HPDE6-E6E7 (cell line): ENCODE data around the gene MAP3K8.

ENCODE experiments used
- DNase-seq: peaks from one replicate; pipeline ENCODE4 v3.0.0; 2011; ENCODE audit warnings: missing footprints; ENCODE audit errors: extremely low spot score

MAP3K8 gene

DNA sequence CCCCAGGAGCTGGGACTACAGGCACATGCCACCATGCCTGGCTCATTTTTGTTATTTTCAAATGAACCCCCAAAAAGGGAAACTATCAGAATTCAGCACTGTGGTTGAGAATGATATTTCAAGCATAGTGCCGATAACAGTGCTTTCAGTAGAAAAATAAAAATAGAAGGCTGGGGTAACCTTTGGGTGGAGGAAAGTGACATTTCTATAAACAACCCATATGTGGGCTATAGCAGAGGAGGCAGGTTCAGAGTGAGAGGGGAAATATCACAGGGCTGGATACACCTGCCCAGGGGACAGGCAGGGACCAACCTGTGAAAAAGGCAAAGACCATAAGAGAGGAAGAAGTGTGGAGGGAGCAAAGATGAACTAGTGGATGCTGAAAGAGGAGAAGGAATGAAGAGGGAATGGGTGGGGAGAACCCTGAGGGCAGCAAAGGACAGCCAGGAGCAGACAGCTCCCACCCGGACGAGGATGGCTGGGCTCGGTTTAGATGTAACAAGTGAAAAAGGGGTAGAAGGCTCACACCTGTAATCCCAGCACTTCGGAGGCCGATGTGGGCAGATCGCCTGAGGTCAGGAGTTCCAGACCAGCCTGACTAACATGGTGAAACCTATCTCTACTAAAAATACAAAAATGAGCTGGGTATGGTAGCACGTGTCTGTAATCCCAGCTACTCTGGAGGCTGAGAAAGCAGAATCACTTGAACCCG, 56.5 kb downstream of the MAP3K8 start:
- DNase-seq = no peak

DNA sequence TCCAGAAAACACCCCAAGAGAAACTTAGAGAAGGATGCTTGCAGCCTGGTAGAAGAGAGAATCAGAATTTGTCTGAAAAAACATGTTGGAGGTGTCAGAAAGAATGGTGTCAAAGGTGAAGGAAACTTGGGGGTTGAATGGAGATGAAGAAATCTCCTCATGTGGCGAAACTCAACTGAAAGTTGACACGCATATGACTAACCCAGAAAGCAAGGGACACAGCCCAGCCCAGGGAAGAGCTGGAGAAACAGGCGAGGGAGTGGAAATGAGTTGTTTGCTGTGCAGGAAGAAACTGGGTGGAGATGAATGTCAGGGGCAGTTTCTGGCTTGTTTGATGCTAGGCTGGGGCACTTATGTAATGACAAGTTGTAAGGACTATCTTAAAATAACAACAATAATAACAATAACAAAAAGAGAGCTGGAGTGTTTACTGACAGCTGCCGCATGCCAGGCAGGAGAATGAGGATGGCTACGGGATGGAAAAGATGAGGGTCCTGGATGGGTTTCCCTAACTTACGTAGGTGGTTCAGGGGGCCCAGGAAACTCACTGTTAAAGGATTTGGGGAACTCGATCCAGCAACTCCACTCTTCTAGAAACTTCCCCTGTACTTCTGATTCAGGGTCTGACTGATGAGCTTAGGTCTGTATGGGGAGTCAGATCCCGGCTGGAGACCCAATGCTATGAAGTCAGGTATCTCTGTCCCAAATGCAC, 57.4 kb downstream of the MAP3K8 start:
- DNase-seq = no peak

DNA sequence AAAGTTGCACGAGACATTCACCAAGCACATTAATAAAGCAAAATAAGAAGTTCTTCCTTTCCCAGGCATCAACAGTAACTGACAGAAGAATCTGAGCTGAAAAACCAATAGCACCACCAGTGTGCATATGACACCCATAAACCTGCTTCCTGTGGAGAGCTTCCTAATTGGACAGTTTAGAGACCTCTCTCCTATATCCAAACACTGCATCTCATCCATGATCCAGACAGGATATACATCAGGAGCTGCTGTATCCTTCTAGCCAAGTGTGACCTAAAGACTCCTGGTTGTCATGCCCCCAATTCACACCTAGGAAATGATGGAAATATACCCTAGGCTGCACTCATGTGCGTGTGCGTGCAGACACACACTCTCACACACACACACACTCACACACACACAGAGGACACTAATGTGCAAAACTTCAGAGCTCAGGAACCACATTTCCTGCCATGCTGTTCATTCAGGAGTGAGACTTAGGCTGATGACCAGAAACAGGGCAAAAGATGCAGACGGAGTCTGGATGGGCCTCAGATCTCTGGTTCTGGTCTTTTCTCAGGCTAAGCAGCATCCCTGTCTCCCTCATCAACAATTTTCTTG, 58.0 kb downstream of the MAP3K8 start:
- DNase-seq = no peak

DNA sequence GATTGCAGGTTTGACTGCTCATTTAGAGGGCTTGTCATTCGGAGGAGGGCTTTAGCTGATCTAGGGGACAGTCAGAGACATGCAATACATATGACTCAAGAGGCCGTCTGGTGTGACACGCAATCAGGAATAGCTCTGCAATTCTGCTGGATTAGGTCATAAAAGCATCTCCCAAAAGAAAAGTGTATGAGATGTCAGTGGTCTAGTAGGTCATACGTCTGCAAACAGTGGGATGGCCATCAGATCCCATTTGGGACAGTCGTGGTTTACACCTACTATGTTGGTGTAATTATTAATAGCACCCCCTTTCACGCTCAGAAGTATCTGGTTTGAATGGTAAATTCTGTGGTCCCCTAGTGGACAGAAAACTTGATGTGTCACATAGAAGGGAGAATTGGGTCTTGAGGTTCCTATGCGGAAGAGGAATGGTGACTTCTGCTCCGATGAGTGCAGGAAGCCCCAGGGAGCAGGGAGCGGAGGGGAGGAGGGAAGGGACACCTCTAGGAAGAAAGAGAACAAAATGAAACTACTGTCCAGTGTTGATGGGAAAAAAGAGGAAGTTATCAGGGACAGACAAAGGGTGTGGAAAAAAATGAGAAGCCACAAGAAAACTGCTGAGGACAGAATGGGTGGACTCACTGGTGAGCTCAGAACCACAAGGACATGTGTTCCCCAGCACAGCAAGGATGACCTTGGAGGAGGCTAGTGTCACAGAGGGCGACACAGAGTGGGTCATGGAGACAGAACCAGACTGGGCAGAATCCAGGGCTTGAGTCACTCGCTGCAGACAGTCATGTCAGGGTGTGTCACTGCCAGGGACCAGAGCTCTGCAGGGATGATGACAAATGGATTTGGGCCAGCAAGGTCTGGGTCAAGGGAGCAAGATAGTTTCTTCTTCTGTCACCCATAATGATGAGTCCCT, 59.9 kb downstream of the MAP3K8 start:
- no peak for DNase-seq

DNA sequence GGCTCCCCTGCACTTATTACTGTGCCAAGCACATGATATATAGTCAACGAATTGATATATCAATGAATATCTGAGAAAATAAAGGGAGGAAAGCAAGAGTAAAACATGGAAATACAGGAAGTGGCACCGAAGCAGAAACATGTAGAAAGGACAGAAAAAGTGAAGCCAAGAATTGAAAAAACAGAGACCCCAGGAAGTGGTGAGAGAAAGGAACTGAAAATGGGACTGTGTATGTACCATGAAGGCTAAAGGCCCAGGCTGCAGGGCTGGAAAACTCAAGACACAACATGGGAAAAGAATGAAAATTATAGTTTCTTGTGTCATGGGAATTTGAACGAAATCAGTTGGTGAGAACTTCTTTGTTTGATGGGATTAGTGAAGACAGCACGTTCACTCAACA, 60.6 kb downstream of the MAP3K8 start:
- DNase-seq = no peak

DNA sequence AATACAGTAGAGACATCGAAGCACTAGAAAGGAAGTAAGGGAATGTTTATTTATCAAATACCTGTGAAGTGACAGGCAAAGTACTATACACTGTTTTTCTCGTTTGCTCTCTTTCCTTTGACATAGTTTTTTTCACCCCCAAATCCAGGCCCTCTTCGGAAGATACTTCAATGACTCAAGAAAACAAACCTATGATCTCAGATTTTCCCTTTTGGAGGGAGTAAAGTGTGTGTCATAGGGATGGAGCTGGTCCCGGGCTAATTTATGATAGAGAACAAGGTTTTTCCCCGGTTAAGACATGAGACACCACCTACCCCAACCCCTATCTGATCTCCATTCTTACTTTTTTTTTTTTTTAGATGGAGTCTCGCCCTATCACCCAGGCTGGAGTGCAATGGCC, 61.7 kb downstream of the MAP3K8 start:
- no peak for DNase-seq

DNA sequence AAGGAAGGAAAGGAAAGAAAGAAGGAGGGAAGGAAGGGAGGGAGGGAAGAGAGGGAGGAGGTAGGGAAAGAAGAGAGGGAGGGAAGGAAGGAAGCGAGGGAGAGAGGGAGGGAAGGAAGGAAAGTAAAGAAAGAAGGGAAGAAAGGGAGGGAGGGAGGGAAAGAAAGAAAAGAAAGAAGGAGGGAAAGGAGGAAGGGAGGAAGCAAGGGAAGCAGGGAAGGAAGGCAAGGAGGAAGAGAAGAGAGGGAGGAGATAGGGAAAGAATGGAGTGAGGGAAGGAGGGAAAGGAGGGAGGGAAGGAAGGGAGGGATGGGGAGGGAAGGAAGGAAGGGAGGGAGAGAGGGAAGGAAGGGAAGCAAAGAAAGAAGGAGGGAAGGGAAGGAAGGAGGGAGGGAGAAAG, 65.8 kb downstream of the MAP3K8 start:
- DNase-seq = no peak

DNA sequence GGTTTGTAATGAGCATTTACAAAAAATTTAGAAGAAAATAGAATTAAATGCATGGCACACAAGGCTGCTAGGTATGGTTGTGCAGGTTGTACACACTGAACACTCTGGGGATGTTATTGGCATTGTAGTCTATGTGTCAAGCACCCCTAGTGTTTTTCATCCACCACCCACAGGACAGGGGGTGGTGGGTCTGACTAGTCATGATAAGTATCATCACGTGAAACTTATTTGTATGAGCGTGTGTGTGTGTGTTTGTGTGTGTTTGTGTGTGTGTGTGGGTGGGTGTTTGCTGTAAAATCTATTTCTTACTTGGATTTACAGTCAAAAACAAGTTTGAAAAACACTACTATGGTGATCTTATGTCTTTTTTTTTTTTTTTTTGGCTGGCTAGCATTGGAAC, 66.5 kb downstream of the MAP3K8 start:
- DNase-seq = no peak

DNA sequence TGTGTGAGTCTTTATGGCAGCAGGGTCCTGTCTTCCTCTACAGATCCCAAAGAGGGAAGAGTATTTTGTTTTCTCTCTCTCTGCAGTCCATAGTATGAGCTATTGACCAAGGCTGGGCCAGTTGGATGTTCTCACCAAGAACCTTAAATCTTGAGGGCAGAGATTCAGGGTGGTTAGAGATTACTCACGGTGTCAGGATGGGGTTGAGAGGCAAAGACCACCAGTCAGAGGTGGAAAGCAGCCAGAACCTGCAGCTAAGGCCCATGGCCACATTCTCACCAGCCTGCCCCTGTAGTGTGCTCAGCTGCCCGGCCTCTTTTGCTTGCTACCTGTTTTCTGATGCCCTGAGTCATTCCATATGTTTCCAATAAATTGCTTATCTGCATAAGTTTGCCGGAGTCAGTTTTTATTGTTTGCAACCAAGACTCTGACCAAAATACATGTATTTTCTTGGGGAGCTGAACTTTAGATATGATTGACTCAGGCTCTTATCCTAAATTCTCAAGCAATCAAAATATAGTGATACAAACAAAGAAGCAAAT, 67.0 kb downstream of the MAP3K8 start:
- no peak for DNase-seq

DNA sequence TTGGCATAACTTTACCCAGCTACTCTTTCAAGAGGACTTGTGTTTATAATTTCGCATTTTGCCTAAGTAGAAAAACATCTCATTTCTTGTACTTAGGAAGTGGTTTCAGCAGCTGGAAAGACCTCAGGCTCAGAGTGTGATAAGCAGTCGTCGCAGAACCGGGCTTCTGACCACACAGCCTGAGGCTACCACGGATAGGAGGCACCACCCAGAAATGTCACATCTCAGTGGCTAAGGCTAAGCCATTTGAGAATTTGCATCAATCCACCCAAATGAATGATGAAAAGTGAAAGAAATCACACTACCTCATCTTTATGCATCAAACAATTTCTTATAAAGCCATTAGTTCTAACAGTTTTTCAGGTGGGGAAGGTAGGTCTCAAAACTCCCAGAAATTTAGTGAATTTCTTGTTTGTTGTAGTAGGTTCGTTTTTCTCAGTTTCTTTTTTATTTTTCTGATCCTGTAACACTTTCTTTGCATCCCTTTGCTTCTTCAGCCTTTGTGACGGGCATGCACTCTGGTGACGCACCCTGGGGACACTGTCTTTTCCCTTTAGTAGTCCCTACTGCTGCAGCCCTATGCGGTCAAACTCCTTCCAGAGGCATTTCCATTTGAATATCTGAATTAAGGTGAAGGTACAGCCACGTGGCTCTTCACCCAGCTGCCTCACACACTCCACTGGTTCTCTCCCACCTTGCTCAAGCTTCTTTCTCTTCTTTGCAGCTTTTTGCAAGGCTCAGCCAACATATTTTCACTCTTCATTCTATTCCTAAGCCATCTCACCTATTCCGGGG, 68.5 kb downstream of the MAP3K8 start:
- DNase-seq = no peak

DNA sequence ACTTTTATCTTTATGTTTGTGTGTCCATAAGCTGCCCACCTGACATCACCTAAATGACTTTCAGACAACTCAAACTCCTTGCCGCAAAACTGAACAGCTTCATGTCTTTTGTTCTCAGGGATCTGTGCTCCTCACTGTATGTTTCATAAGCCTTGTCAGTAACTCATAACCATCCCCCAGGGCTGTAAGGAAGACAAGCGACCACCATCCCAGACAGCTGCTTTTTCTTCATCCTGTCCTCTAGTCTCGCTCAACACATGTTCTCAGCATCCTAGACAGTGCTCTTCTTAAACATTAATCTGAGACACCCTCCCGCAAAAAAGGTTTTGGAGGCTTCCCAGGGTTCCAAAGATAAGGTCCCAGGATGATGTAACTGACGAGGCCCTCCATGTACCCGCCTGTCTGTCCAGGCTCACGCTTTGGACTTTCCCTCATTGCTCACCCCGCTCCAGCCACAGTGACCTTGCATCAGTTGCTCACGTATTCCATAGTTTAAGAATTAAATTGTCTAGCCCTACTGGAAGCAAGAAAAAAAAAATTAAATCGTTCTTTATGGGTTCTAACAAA, 69.8 kb downstream of the MAP3K8 start:
- DNase-seq = no peak

DNA sequence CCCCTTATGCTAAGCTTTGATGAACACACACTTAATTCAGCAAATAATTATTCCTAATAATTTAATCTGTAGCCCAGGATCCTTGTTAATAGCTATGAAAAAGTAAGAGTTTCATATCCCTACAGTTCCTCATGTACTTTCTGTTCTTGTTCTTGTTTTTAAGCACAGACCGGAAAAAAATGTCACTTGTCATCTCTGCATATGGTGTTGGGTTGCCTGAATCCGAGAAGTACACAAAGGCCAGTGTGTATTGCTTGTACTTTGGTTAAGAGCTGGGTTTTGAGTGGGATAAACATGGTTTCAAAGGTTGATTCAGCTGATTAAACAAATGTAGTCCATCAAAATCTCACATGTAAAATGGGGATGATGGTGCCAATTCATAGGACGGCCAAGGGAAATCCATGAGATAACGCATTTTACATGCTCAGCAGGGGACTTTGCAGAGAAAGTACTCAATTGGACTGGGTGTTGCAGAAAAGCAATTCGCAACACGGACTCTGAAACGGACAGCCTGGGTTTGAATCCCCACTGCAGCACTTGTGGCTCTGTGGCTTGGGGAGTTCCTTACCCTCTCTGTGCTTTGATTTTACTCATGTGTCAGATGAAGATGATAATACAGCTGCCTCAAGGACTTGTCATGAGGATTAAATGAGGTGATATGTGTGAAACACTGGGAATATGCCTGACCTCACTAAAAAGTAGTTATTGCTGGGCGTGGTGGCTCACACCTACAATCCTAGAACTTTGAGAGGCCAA, 71.7 kb downstream of the MAP3K8 start:
- no peak for DNase-seq

DNA sequence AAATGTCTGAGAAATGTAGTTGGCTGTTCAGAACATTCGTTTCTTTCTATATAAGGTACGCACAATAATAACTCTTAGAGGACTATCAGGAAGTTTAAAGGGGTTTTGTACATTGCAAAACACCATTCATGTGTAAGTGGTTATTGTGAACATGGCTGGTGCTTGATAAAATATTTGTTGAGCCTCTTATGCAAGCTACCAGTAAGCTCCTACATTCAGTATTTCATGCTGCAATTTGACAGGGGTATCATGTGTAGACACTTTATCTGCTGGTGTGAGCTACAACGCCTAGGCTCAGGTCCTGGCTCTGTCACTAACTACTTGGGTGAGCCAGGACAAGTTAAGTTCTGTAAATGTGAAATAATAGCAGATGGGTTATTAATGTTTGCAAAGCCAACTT, 75.5 kb downstream of the MAP3K8 start:
- no peak for DNase-seq

DNA sequence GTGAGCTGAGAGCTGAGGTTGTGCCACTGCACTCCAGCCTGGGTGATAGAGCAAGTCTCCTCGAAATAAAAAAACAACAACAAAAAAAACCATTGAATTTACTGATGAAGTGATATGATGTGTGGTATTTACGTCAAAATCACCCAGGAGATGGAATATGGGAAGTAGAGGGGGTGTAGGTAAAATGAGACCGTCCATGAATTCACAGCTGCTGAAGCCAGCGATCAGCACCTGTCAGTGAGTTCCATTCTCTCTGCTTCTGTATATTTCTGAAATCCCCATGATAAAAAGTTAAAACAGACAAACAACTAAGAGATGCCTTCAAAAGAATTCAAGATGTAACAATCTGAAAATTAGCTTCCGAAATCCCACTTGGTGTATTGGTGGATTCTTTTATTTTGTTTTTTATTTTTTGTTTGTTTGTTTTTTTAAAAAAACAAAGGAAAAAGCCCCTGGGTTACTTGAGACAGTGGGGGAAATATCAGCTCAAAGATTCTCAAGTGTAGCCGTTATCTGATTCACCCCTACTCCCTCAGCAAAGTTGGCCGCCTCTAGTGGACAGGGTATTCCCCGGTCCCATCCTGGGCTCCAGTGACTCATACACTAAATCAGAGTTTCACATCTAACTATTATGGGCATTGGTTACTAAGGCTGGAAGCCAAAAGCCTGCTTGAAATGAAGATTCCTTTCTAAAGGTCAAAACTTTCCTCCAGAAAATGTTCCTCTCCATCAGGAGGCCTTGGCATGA, 76.4 kb downstream of the MAP3K8 start:
- DNase-seq = no peak

DNA sequence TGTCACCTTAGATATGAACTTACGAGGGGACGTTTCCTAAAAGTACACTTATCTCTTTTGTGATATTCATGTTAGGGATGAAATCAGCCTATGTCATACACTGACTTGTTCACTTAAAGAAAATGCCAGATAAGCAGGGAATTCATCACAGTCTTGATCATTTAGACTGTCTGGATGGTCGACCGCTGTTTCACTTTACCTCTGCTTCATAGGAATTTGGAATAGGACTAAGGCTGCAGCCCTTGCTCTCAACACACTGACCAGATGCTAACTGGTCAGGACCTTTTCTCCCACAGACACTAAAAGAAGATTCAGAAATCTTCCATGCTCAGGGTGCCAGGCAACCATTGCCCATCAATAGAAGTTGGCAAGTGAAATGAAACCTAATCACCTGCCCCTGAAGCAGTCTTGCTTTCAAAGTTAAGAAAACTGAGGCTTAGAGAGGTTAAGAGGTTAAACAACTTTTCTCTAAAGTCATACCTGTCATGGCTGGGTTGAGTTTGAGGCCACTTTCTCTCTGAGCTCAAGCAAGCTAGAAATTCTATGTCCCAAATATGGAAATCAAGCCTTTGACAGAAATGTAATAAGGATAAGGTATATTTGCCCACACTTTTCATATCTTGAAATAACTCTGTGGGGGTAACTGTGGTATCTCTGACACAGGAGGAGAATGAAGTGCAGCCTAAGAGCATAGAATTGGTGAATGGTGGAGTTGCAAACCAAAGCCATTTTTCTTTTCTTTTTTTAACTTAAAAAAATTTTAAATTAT, 77.1 kb downstream of the MAP3K8 start:
- DNase-seq = no peak
